ENCODE data around the gene RING1.

RING1 gene

GRCh38 chr6:33172688-33173534 is 35.4 kb upstream of the RING1 start:
- TF ChIP-seq CTCF (IDR thresholded peaks at IDR 0.05; ENCODE audit: borderline replicate concordance, control extremely low read depth, extremely low read depth, insufficient read depth, missing control alignments), result peak; percentile 70
- DNase-seq (ENCODE audit: low spot score), result peak; percentile 82
- in situ Hi-C loops (cut with MboI; ENCODE audit: low sequenced_read_pairs, unreplicated experiment), result no loop called here

GRCh38 chr6:33173535-33174180 is 34.6 kb upstream of the RING1 start:
- no peak for TF ChIP-seq CTCF (IDR thresholded peaks at IDR 0.05; ENCODE audit: borderline replicate concordance, control extremely low read depth, extremely low read depth, insufficient read depth, missing control alignments)
- in situ Hi-C loops (cut with MboI; ENCODE audit: low sequenced_read_pairs, unreplicated experiment), result no loop called here
- DNase-seq (ENCODE audit: low spot score), result no peak

- in situ Hi-C loops (cut with MboI; ENCODE audit: low sequenced_read_pairs, unreplicated experiment), result no loop called here
- no peak for TF ChIP-seq CTCF (IDR thresholded peaks at IDR 0.05; ENCODE audit: borderline replicate concordance, control extremely low read depth, extremely low read depth, insufficient read depth, missing control alignments)
- no peak for DNase-seq (ENCODE audit: low spot score)
These were observed 33.5 kb upstream of the RING1 start for GRCh38 chr6:33174784-33175183.

- no peak for DNase-seq (ENCODE audit: low spot score)
- TF ChIP-seq CTCF (IDR thresholded peaks at IDR 0.05; ENCODE audit: borderline replicate concordance, control extremely low read depth, extremely low read depth, insufficient read depth, missing control alignments), result no peak
- in situ Hi-C loops (cut with MboI; ENCODE audit: low sequenced_read_pairs, unreplicated experiment), result no loop called here
These were observed 32.7 kb upstream of the RING1 start for GRCh38 chr6:33175436-33176069.

- no peak for TF ChIP-seq CTCF (IDR thresholded peaks at IDR 0.05; ENCODE audit: borderline replicate concordance, control extremely low read depth, extremely low read depth, insufficient read depth, missing control alignments)
- in situ Hi-C loops (cut with MboI; ENCODE audit: low sequenced_read_pairs, unreplicated experiment), result no loop called here
- no peak for DNase-seq (ENCODE audit: low spot score)
These were observed 31.4 kb upstream of the RING1 start for GRCh38 chr6:33176906-33177305.

- no peak for DNase-seq (ENCODE audit: low spot score)
- in situ Hi-C loops (cut with MboI; ENCODE audit: low sequenced_read_pairs, unreplicated experiment), result no loop called here
- TF ChIP-seq CTCF (IDR thresholded peaks at IDR 0.05; ENCODE audit: borderline replicate concordance, control extremely low read depth, extremely low read depth, insufficient read depth, missing control alignments), result no peak
These were observed 30.5 kb upstream of the RING1 start for GRCh38 chr6:33177552-33178446.
